Sigmoid colon (tissue), 7 donors: Measurements from ENCODE around the gene GPC4. TPM values are rescaled to one million over a fixed set of nuclear protein-coding genes. Genes with fewer than 3 reads are reported as not detected.
"Not testable (repeated sequence)": the region's sequence is repeated elsewhere in the genome, so short reads cannot be mapped to it uniquely, and the experiment has no call there.

Source experiments
- DNase-seq: peaks from one replicate; pipeline ENCODE4 v3.0.0-alpha.2; 2019
- H3K27ac ChIP-seq, 4 donors: fragments of 200-600 bp; sonication (generic); one replicate each; pipeline ENCODE4 v1.5.1; 2016 to 2019; ENCODE audit warnings: mild to moderate bottlenecking in 1 of 4
- H3K27me3 ChIP-seq, 3 donors: fragments of 200-600 bp; sonication (generic); one replicate each; pipeline ENCODE4 v1.5.1; 2019; ENCODE audit warnings: mild to moderate bottlenecking in 1 of 3
- H3K36me3 ChIP-seq, 4 donors: fragments of 200-600 bp; sonication (generic); one replicate each; pipeline ENCODE4 v1.5.1; 2016 to 2019
- H3K4me1 ChIP-seq, 4 donors: fragments of 200-600 bp; sonication (generic); one replicate each; pipeline ENCODE4 v1.5.1; 2017 to 2019
- H3K4me3 ChIP-seq, 4 donors: fragments of 200-600 bp; sonication (generic); one replicate each; pipeline ENCODE4 v1.5.1; 2017 to 2019; ENCODE audit warnings: mild to moderate bottlenecking in 2 of 4, moderate library complexity in 1 of 4
- H3K9me3 ChIP-seq, 4 donors: fragments of 200-600 bp in 3 of 4; sonication (generic) in 3 of 4; one replicate each; pipeline versions ENCODE4 v1.5.1 to v1.6.1; 2013 to 2019
- EP300 ChIP-seq, 4 donors: sonication (generic); formaldehyde crosslinking; IDR thresholded peaks; one replicate each; pipeline ENCODE4 v1.6.1; 2017; ENCODE audit warnings: antibody characterized with exemption in 4 of 4
- POLR2A ChIP-seq, 2 donors: fragments of 450-650 bp; IDR thresholded peaks; one replicate each; pipeline ENCODE4 v1.6.1; 2016; ENCODE audit warnings: antibody characterized with exemption in 2 of 2, mild to moderate bottlenecking in 2 of 2, moderate library complexity in 2 of 2
- POLR2AphosphoS5 ChIP-seq, 4 donors: sonication (generic); formaldehyde crosslinking; IDR thresholded peaks; one replicate each; pipeline ENCODE4 v1.6.1; 2017; ENCODE audit warnings: antibody characterized with exemption in 4 of 4
- WGBS, 2 donors: extraction: QIAGEN DNeasy Blood & Tissue Kit; methylation state at CpG; one replicate each; pipeline ENCODE4 v1.1.7; 2013; 5-methylcytosine and 5-hydroxymethylcytosine counted together
- intact Hi-C: fragments of 100-400 bp; cut with DNase I; formaldehyde crosslinking; loops from one replicate; pipeline ENCODE4 v1.15.1; 2023
- polyA plus RNA-seq, 3 donors: library from polyadenylated mRNA; stranded (reverse); fragments of 200-250 nt; gene quantifications; one replicate each; pipeline ENCODE4 v1.2.3, GENCODE V29; 2013
- total RNA-seq, 4 donors: library from RNA; depleted of rRNA; stranded (reverse); fragments of >200 nt; gene quantifications; one replicate each; pipeline ENCODE4 v1.1.0, GENCODE V29; 2016
- TF ChIP-seq, protein P1 (sequence below), 4 experiments: fragments of 450-650 bp in 3 of 4; fragments of 200-600 bp in 1 of 4; IDR thresholded peaks; one replicate each; pipeline ENCODE4 v1.5.1; 2016 to 2019; ENCODE audit warnings: antibody characterized with exemption in 4 of 4, mild to moderate bottlenecking in 3 of 4, moderate library complexity in 2 of 4
- donor health status: healthy with polysubstance abuse.
- donor health status: Bipolar disorder and iron deficiency.
- donor health status: healthy.

Gene GPC4
- total and polyA plus RNA-seq, 7 donors: 1.2 to 45.7 (median 25.3) TPM

DNA sequence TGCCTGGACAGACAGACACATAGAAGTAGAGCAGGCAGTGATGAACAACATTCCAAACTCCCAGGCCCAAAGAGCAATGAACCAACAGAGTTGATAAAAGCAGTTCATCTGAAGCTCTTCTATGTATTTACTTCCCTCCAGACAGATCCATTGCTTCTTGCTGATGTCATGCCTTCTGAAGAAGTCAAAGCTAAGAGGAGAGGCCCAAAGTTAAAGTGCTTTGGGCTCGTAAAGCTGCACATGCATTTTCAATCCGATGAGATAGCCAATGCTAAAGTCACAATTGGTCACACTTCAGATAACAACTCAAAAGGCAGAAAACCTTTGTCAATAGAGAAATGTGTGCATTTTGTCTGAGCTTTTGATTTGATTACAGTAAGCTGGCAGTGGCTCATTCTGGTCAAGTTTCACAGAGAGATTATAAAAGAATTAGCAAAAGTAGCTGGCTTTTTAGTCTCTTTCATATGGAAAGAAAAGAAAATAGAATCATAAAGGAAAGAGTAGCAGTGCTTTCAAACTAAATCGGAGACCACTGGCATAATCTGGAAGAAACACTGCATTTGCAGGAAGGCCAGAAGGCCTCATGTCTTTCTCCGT is 82.0 kb downstream of the GPC4 start:
- no peaks in the 10 kb centered on the region for H3K36me3 ChIP-seq
- peaks cover 0 to 49% (median 11%) of the 10 kb centered on the region in 4 donors for H3K4me1 ChIP-seq
- no peak overlapping the region for H3K4me3 ChIP-seq
- peak overlapping the region in 3 of 4 donors; percentile 17 to 50 (median 42) for H3K27ac ChIP-seq
- H3K9me3 ChIP-seq: no peaks in the 10 kb centered on the region
- H3K27me3 ChIP-seq: no peaks in the 10 kb centered on the region
- WGBS, 2 donors: 80 to 81% methylated on average over 4 of the region's 4 CpGs
- no peak for TF ChIP-seq EP300 (IDR thresholded peaks at IDR 0.05)
- TF ChIP-seq, protein P1, sequence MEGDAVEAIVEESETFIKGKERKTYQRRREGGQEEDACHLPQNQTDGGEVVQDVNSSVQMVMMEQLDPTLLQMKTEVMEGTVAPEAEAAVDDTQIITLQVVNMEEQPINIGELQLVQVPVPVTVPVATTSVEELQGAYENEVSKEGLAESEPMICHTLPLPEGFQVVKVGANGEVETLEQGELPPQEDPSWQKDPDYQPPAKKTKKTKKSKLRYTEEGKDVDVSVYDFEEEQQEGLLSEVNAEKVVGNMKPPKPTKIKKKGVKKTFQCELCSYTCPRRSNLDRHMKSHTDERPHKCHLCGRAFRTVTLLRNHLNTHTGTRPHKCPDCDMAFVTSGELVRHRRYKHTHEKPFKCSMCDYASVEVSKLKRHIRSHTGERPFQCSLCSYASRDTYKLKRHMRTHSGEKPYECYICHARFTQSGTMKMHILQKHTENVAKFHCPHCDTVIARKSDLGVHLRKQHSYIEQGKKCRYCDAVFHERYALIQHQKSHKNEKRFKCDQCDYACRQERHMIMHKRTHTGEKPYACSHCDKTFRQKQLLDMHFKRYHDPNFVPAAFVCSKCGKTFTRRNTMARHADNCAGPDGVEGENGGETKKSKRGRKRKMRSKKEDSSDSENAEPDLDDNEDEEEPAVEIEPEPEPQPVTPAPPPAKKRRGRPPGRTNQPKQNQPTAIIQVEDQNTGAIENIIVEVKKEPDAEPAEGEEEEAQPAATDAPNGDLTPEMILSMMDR (IDR thresholded peaks at IDR 0.05): no peak
- TF ChIP-seq POLR2AphosphoS5 (IDR thresholded peaks at IDR 0.05): no peak
- no peak for TF ChIP-seq POLR2A (IDR thresholded peaks at IDR 0.05)
- no peak for DNase-seq
- intact Hi-C loops: loop anchor here (5.0 kb wide), 2 partner anchors 79 to 339 kb away; no protein-coding TSS in a partner anchor

DNA sequence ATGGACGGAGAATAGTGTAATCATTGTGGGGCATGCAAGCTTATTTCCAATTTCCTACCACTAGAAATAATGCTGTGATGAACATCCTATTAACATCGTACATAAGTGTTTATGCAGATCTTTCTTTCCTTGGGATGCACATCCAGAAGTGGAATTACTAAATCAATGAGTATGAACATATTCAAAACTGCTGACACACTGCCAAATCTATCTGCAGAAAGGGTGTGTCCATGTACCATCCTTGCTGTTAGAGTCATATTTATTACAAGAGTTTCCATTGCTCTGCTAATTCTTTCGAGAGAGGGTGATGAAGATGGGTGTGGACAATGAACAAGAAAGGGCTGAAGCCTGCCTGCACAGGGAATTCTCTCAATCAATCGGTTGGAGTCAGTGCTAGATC is 82.6 kb downstream of the GPC4 start:
- Histone ChIP-seq H3K27me3 (no peaks in the 10 kb centered on the region), H3K36me3 (no peaks in the 10 kb centered on the region), H3K27ac (peak overlapping the region in 3 of 4 donors; percentile 17 to 50 (median 42)), H3K9me3 (no peaks in the 10 kb centered on the region), H3K4me3 (no peak overlapping the region), H3K4me1 (peaks cover 0 to 54% (median 14%) of the 10 kb centered on the region in 4 donors)
- intact Hi-C loops: loop anchor here (5.0 kb wide), 2 partner anchors 80 to 340 kb away; no protein-coding TSS in a partner anchor
- WGBS, 2 donors: 79 to 84% methylated on average over 4 of the region's 4 CpGs
- no peak for DNase-seq
- TF ChIP-seq EP300 (IDR thresholded peaks at IDR 0.05): no peak
- TF ChIP-seq, protein P1 (IDR thresholded peaks at IDR 0.05): no peak
- TF ChIP-seq POLR2AphosphoS5 (IDR thresholded peaks at IDR 0.05): no peak
- no peak for TF ChIP-seq POLR2A (IDR thresholded peaks at IDR 0.05)

DNA sequence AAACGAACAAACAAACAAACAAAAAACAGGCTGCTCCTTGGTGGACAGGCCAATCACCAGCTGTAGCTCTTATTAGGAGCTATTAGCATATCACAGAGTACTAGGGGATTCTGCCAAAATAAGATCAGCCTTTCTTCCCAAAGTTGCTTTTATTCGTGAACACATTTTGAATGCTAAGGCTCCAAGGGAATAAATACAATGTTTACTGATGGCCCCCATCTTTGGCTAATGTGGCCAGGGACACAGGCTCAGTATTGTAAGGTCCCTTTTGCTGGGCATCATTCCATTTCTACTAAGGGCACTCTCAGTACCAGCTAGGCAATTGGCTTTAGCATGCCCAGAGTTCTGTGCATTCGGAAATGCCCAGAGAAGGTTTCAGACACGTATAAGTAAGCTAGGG is 84.3 kb downstream of the GPC4 start:
- no peaks in the 10 kb centered on the region for H3K9me3 ChIP-seq
- TF ChIP-seq POLR2A (IDR thresholded peaks at IDR 0.05) (no peak), EP300 (IDR thresholded peaks at IDR 0.05) (no peak), POLR2AphosphoS5 (IDR thresholded peaks at IDR 0.05) (no peak)
- H3K4me1 ChIP-seq: peaks cover 0 to 68% (median 14%) of the 10 kb centered on the region in 4 donors
- no peak overlapping the region for H3K4me3 ChIP-seq
- DNase-seq: no peak
- WGBS, 2 donors: 86% methylated on average over 4 of the region's 4 CpGs
- H3K27ac ChIP-seq: peak overlapping the region; percentile 12 to 59 (median 44)
- intact Hi-C loops: loop anchor here (5.0 kb wide), 2 partner anchors 81 to 341 kb away; no protein-coding TSS in a partner anchor
- no peaks in the 10 kb centered on the region for H3K36me3 ChIP-seq
- no peaks in the 10 kb centered on the region for H3K27me3 ChIP-seq

DNA sequence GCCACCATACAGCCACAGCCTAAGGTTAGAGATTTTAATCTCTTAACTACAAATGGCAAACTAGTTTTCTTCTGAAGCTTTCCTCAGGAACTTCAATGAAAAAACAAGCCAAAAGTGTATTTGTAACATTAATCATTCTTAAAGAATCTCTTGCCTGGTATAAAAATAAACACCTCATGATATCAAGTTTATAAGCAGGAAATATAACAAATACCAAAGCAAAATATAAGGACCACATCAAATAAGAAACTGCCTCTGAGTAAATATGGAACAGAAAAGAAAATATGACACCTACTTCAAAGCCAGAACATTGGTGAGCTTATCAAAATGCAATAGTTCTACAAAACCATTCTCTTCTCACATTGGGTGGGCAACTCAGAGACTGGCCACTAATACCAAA is 89.9 kb downstream of the GPC4 start:
- Histone ChIP-seq H3K4me1 (peaks cover 0 to 62% (median 22%) of the 10 kb centered on the region in 4 donors), H3K4me3 (no peak overlapping the region), H3K27ac (peak overlapping the region; percentile 26 to 57 (median 29)), H3K36me3 (no peaks in the 10 kb centered on the region), H3K9me3 (no peaks in the 10 kb centered on the region), H3K27me3 (no peaks in the 10 kb centered on the region)
- intact Hi-C loops: loop anchor here (5.0 kb wide), 1 partner anchor 172 kb away; no protein-coding TSS in a partner anchor
- TF ChIP-seq, protein P1 (IDR thresholded peaks at IDR 0.05): no peak
- TF ChIP-seq POLR2AphosphoS5 (IDR thresholded peaks at IDR 0.05) (no peak), EP300 (IDR thresholded peaks at IDR 0.05) (no peak), POLR2A (IDR thresholded peaks at IDR 0.05) (no peak)
- no peak for DNase-seq

DNA sequence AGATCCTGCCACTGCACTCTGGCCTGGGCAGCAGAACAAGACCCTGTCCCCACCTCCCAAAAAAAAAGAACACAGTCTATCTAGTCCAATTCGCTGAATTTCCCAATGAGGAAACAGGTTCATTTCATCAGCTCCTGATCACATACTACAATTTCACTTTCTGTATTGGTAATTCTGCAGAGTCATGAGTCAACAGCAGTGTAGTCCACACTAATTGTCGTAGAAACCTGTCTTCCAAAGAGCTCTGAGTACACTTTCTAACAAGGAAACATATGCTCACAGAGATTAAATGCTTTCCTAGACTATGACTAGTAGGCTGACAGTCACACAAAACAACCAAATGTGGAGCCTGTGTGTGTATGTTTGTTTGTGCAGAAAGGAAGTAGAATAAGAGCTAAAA is 91.9 kb downstream of the GPC4 start:
- WGBS, 2 donors: 34 to 42% methylated on average over 2 of the region's 2 CpGs
- H3K27me3 ChIP-seq: no peaks in the 10 kb centered on the region
- H3K27ac ChIP-seq: peak overlapping the region; percentile 9 to 33 (median 24)
- no peaks in the 10 kb centered on the region for H3K36me3 ChIP-seq
- intact Hi-C loops: no loop called here
- H3K9me3 ChIP-seq: no peaks in the 10 kb centered on the region
- no peak for TF ChIP-seq EP300 (IDR thresholded peaks at IDR 0.05)
- TF ChIP-seq, protein P1 (IDR thresholded peaks at IDR 0.05): no peak
- no peak for TF ChIP-seq POLR2A (IDR thresholded peaks at IDR 0.05)
- TF ChIP-seq POLR2AphosphoS5 (IDR thresholded peaks at IDR 0.05): no peak
- H3K4me3 ChIP-seq: no peak overlapping the region
- peaks cover 0 to 51% (median 15%) of the 10 kb centered on the region in 4 donors for H3K4me1 ChIP-seq
- no peak for DNase-seq

DNA sequence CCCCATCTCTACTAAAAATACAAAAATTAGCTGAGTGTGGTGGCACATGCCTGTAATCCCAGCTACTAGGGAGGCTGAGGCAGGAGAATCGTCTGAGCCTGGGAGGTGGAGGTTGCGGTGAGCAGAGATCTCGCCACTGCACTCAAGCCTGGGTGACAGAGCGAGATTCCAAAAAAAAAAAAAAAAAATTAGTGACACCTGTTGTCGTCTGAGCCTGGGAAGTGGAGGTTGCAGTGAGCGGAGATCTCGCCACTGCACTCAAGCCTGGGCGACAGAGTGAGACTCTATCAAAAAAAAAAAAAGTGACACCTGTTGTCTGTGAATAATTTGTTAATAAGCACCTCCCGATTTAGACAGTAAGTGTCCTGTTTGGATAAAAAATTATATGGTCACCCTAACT is 93.0 kb downstream of the GPC4 start:
- intact Hi-C loops, H3K9me3 ChIP-seq, DNase-seq, H3K27me3 ChIP-seq, H3K36me3 ChIP-seq, H3K4me3 ChIP-seq: not testable (repeated sequence)
- 93 to 94% methylated on average over 9 of the region's 9 CpGs for WGBS, 2 donors
- H3K4me1 ChIP-seq: peaks cover 0 to 43% (median 10%) of the 10 kb centered on the region in 4 donors
- peak overlapping the region in 2 of 4 donors; percentile 25 to 33 for H3K27ac ChIP-seq
